ENCODE measurements around the gene RBFOX2. TPM values are rescaled to one million over a fixed set of nuclear protein-coding genes. Genes with fewer than 3 reads are reported as not detected.
A peak's percentile ranks its signal among the peaks of the same experiment; 100 is the strongest.

RBFOX2 gene
- total RNA-seq, 1 donor from 2014 or later, result 164 TPM

GRCh38 chr22:35752006-35752862 is 276.4 kb downstream of the RBFOX2 start:
- Mint-ChIP-seq H3K27ac (peak overlapping the region; percentile 68), H3K36me3 (peaks cover 39% of the 10 kb centered on the region), H3K27me3 (no peaks in the 10 kb centered on the region), H3K9me3 (no peaks in the 10 kb centered on the region), H3K4me1 (ENCODE audit: unreplicated experiment) (peaks cover 29% of the 10 kb centered on the region), H3K4me3 (no peak overlapping the region)
- no peak for TF ChIP-seq CTCF (conservative IDR thresholded peaks at IDR 0.05)
- DNase-seq (ENCODE audit: extremely low spot score, unreplicated experiment), result no peak

- Mint-ChIP-seq H3K4me1 (ENCODE audit: unreplicated experiment) (peaks cover 29% of the 10 kb centered on the region), H3K36me3 (peaks cover 29% of the 10 kb centered on the region), H3K27me3 (no peaks in the 10 kb centered on the region), H3K27ac (no peak overlapping the region), H3K4me3 (no peak overlapping the region), H3K9me3 (no peaks in the 10 kb centered on the region)
- no peak for DNase-seq (ENCODE audit: extremely low spot score, unreplicated experiment)
- TF ChIP-seq CTCF (conservative IDR thresholded peaks at IDR 0.05), result no peak
Measured at GRCh38 chr22:35749808-35750207, 278.8 kb downstream of the RBFOX2 start.

- no peaks in the 10 kb centered on the region for H3K27me3 Mint-ChIP-seq
- TF ChIP-seq CTCF (conservative IDR thresholded peaks at IDR 0.05), result no peak
- peaks cover 29% of the 10 kb centered on the region for H3K4me1 Mint-ChIP-seq (ENCODE audit: unreplicated experiment)
- H3K36me3 Mint-ChIP-seq, result peaks cover 34% of the 10 kb centered on the region
- no peak overlapping the region for H3K4me3 Mint-ChIP-seq
- no peak overlapping the region for H3K27ac Mint-ChIP-seq
- no peaks in the 10 kb centered on the region for H3K9me3 Mint-ChIP-seq
- DNase-seq (ENCODE audit: extremely low spot score, unreplicated experiment), result no peak
Measured at GRCh38 chr22:35746946-35747703, 281.5 kb downstream of the RBFOX2 start.

- TF ChIP-seq CTCF (conservative IDR thresholded peaks at IDR 0.05), result no peak
- Mint-ChIP-seq H3K36me3 (peaks cover 39% of the 10 kb centered on the region), H3K4me3 (no peak overlapping the region), H3K4me1 (ENCODE audit: unreplicated experiment) (peaks cover 30% of the 10 kb centered on the region), H3K27me3 (no peaks in the 10 kb centered on the region), H3K9me3 (no peaks in the 10 kb centered on the region), H3K27ac (no peak overlapping the region)
- no peak for DNase-seq (ENCODE audit: extremely low spot score, unreplicated experiment)
Measured at GRCh38 chr22:35746248-35746647, 282.4 kb downstream of the RBFOX2 start.

- Mint-ChIP-seq H3K36me3 (peaks cover 40% of the 10 kb centered on the region), H3K4me1 (ENCODE audit: unreplicated experiment) (peaks cover 26% of the 10 kb centered on the region), H3K9me3 (no peaks in the 10 kb centered on the region), H3K4me3 (no peak overlapping the region), H3K27me3 (no peaks in the 10 kb centered on the region), H3K27ac (no peak overlapping the region)
- TF ChIP-seq CTCF (conservative IDR thresholded peaks at IDR 0.05), result no peak
- no peak for DNase-seq (ENCODE audit: extremely low spot score, unreplicated experiment)
Measured at GRCh38 chr22:35743326-35743860, 285.2 kb downstream of the RBFOX2 start.
